Stomach (tissue), 4 donors: ENCODE measurements around the gene ADPRHL1.
"Not testable (repeated sequence)": the region's sequence is repeated elsewhere in the genome, so short reads cannot be mapped to it uniquely, and the experiment has no call there.

Experiments
- POLR2A ChIP-seq, 4 donors: fragments of 450-650 bp; IDR thresholded peaks; one replicate each; pipeline ENCODE4 v1.6.1; 2016; ENCODE audit warnings: antibody characterized with exemption in 4 of 4, control low read depth in 2 of 4, mild to moderate bottlenecking in 1 of 4, moderate library complexity in 1 of 4
- TF ChIP-seq, protein P1 (sequence below), 7 experiments: fragments of 450-650 bp in 4 of 7; fragments of 200-600 bp in 3 of 7; sonication (generic) in 3 of 7; IDR thresholded peaks; one replicate each; pipeline ENCODE4 v1.5.1; 2016 to 2019; ENCODE audit warnings: antibody characterized with exemption in 7 of 7, control low read depth in 2 of 7, mild to moderate bottlenecking in 1 of 7

DNA sequence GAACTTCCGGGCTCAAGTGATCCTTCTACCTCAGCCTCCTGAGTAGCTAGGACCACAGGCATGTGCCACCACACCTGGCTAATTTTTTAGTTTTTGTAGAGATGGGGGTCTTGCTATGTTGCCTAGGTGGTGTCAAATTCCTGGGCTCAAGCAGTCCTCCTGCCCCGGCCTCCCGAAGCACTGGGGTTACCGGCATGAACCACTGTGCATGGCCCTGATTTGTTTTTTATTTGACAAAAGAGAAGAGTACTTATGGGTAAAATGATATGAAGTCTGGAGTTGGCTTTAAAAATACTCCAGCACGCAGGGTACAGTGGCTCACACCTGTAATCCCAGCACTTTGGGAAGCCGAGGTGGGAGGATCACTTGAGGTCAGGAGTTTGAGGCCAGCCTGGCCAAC lies 84.9 kb downstream of the ADPRHL1 start:
- TF ChIP-seq POLR2A (IDR thresholded peaks at IDR 0.05) = not testable (repeated sequence)
- TF ChIP-seq, protein P1, sequence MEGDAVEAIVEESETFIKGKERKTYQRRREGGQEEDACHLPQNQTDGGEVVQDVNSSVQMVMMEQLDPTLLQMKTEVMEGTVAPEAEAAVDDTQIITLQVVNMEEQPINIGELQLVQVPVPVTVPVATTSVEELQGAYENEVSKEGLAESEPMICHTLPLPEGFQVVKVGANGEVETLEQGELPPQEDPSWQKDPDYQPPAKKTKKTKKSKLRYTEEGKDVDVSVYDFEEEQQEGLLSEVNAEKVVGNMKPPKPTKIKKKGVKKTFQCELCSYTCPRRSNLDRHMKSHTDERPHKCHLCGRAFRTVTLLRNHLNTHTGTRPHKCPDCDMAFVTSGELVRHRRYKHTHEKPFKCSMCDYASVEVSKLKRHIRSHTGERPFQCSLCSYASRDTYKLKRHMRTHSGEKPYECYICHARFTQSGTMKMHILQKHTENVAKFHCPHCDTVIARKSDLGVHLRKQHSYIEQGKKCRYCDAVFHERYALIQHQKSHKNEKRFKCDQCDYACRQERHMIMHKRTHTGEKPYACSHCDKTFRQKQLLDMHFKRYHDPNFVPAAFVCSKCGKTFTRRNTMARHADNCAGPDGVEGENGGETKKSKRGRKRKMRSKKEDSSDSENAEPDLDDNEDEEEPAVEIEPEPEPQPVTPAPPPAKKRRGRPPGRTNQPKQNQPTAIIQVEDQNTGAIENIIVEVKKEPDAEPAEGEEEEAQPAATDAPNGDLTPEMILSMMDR (IDR thresholded peaks at IDR 0.05) = not testable (repeated sequence)
